ENCODE results near the gene CNTLN.

DNA sequence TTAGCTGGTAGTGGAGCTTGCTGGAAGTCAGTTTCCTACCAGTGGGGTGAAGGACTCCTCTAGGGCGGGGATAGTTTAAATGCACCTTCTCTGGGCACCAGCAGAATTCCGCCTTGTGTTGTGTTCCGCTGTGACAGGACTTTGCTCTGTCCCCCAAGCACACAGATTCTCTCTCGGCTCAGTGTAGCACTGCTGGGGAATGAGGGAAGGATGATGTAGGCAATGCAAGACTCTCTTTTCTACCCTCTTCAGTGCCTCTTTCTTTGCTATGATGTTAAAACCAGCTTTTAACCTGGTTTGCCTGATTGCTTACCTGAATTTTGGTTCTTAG, 288.8 kb downstream of the CNTLN start:
- TF ChIP-seq, protein P1, sequence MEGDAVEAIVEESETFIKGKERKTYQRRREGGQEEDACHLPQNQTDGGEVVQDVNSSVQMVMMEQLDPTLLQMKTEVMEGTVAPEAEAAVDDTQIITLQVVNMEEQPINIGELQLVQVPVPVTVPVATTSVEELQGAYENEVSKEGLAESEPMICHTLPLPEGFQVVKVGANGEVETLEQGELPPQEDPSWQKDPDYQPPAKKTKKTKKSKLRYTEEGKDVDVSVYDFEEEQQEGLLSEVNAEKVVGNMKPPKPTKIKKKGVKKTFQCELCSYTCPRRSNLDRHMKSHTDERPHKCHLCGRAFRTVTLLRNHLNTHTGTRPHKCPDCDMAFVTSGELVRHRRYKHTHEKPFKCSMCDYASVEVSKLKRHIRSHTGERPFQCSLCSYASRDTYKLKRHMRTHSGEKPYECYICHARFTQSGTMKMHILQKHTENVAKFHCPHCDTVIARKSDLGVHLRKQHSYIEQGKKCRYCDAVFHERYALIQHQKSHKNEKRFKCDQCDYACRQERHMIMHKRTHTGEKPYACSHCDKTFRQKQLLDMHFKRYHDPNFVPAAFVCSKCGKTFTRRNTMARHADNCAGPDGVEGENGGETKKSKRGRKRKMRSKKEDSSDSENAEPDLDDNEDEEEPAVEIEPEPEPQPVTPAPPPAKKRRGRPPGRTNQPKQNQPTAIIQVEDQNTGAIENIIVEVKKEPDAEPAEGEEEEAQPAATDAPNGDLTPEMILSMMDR (conservative IDR thresholded peaks at IDR 0.05): no peak
- TF ChIP-seq ZFX (IDR thresholded peaks at IDR 0.05): no peak

All from C4-2B (cell line).